HG02870 (cell line): ENCODE results near the gene CIPC.

Experiments used
- ATAC-seq: cut with Tn5 transposase; IDR thresholded peaks from one replicate; pipeline ENCODE4 v1.9.1; 2021; ENCODE audit warnings: mild to moderate bottlenecking, moderate library complexity; ENCODE audit not compliant: unreplicated experiment

The CIPC gene

DNA sequence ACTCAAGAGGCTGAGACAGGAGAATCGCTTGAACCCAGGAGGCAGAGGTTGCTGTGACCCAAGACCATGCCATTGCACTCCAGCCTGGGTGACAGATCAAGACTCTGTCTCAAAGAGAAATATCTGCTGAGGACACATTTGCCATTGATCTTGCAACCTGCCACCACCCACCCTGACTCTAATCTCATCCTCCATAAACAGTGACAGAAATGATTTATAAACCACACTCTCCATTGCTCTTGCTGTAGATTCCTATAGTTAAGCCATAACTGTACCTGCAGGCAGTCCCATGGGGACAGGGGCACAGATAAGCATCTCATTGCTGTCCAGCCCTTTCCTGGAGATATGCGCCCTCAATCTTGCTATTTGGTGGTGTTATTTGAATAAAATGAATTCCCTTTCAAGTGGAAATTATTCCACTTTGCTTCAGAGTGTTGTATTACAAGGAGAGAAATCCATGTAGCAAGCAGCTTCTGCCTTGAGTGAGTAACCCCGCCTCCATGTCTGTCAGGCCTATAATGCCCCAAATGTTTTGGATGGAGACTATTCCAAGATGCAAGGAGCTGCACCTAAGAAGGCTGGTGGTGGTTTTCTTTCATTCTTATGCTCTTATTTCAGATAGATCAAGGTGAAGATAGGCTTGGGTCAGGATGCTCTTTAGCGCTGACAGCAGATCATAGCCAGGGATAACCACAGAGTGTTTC lies 46.5 kb downstream of the CIPC start:
- no peak for ATAC-seq

DNA sequence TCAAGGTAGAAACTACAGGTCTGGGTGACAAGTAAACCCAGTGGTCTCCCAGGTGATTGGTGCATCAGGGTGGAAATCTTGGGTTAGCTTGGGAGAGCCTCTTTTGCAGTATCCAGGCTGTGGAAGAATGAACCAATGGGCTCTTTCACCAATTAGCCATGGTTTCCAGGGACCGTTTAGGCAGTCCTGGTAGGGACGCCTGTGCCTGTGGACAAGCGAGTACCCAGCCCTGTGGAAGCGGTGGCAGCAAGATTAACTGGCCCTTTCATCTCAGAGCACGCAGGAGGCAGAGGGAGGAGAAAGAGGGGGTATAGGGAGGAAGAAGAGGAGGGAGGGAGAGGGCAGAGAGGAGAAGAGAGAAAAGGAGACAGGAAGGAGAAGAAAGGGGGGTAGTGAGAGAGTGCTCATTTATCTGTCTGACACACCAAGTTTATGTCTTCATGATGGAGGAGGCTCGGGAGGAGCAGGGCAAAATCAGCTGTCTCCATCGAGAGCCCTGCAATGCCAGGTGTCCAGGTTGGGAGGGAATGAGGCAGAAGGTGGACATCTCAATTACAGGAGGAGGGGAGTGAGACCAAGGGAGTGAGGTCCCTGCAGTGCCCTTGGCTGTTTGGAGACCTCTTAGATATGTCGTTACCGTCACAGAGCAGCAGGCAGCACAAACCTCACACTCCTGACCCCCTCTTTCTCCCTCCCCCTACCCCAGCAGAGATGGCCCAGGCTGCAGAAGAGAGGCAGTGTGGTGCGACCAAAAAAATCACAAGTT lies 48.1 kb downstream of the CIPC start:
- ATAC-seq = no peak

DNA sequence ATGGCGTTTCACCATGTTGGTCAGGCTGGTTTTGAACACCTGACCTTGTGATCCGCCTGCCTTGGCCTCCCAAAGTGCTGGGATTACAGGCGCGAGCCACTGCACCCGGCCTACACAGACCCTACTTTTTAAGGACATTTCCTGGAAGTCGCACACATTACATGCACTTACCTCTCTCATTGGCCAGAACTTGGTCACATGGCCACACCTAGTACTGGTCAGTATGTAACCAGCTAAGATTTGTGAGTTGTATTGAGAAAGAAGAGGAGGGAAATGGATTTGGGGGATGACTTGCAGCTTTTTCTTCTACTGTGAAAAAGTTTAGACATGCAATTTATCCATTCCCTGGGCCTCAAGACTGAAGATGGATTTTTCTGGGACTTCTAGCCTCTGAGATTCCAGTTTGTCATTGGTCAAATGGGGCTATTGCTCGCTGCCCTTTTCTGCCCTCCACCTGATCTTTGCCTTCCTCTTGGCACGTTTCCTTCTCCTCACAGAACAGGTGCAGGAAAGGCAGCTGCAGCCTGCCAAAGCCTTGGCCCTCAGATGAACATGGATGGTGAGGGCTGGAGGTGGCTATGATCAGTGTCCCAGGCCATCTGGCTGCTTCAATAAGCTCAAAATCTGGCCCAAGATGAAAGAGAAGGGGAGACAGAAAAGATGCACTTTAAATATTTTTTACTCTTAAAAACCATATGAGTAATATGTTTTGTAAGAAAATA lies 50.6 kb downstream of the CIPC start:
- ATAC-seq = no peak

DNA sequence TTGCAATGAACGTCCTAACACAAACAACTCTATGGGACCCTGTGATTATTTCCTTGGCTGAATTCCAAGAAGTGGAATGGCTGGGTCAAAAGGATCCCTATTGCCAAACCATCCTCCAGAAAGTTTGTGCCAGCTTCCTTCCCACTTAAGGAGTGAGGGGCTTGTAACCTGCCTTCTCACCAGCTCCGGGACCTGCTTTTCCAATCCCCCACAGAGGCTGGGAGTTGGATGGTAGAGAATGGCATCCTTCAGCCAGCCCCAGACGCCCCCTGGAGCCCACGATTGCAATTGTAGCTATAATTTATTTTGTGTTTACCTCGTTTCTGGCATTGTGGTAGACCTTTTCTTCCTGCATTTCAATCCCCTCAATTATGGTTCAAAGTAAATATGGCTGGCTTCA lies 53.2 kb downstream of the CIPC start:
- ATAC-seq = no peak

DNA sequence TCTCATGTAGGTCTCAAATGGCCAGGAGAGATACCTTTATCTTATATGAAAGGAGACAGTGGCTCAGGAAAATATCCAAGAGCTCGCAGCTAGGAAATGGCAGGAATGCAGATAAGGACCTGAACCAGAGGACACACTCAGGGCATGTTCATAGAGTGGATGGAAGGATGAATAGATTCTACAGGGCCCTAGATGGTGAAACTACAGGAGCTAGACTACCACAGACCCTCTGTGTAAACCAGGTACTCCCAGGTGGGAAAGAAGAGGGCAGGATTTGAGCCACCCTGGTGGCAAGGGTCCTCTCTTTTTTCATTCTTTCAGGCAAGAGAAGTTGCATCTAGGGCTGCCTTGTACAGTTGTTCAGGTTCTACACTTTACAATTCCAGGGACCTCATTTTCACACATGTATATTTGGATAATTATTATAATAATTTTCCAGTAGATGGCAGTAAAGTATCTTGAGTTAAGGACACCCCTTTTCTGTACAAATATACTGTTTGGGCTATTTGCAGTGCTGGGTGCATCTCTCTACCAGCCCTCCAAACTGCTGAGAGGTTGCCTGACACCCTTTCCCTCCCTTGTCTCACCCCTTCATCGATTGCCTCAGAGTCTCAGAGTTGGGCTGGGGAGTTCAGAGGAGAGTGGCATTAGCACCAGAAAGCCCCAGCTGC lies 54.0 kb downstream of the CIPC start:
- ATAC-seq = no peak

DNA sequence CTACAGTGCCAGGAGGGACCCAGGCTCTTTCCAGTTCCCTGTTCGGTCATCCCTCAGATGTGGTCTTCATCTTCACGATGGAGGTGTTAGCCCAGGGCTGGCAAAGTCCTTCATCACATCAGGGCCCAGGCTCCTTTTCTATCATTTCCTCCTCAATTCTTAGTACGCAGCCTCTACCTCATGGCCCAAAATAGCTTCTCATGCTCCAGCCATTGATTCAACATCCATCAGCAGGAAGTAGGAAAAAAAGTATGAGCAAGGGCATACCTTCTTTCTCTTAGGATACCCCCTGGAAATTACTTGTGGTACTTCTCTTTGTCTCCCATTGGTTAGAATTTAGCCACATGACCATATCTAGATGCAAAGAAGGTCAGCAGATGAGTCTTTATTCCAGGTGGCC lies 55.7 kb downstream of the CIPC start:
- ATAC-seq = no peak

DNA sequence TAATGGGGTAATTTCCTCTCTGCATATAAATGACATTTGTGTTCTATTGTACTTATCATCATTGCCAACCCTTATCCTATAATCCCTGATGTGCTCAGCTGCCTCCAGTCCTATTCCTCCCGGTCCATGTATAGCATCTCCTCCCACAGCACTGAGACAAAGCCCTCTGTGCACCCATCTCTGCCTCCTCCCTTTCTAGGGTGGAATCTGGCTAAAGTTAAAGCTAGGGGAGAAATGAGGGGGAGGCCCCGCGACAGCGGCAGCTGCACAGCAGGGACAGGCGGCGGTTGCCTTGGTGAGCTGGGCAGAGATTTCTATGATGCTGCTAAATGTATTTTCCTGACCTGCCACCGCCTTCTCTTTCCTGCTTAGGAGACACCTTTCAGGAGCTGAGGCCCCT lies 56.4 kb downstream of the CIPC start:
- ATAC-seq = no peak

DNA sequence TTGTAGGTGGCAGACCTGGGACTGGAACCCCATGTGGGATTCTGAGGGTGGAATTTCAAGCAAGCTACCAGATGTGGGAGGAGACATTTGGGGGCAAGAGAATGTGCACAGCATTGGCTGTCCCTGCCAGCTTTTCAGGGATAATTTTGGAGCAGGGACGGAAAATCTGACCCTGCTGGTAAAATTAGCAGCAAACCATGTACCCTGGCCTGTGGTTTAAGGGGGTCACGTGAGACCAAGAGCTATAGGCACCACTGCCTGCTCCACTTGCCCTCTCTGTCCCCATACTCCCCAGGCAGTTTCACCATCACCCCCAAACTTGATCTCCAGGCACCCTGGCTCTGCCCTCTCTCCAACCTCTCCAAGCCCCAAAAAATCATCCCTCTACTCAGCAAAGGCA lies 57.0 kb downstream of the CIPC start:
- ATAC-seq = no peak

DNA sequence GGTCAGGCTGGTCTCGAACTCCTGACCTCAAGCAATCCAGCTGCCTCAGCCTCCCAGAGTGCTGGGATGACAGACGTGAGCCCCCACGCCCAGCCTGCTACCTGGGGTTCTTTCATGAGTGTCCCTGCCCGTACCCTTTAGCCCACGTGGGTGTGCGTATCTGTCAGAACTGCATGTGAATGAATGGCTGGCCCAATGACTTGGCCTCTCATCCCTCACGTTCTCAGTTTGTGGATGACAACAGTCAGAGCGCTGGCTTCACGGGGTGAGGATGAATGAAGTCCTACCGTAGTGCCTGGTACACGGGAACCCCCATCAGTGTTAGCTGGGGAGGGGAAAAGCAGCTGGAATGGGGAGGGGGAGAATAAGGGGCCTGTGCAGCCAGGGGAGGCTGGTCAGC lies 59.7 kb downstream of the CIPC start:
- ATAC-seq = no peak

DNA sequence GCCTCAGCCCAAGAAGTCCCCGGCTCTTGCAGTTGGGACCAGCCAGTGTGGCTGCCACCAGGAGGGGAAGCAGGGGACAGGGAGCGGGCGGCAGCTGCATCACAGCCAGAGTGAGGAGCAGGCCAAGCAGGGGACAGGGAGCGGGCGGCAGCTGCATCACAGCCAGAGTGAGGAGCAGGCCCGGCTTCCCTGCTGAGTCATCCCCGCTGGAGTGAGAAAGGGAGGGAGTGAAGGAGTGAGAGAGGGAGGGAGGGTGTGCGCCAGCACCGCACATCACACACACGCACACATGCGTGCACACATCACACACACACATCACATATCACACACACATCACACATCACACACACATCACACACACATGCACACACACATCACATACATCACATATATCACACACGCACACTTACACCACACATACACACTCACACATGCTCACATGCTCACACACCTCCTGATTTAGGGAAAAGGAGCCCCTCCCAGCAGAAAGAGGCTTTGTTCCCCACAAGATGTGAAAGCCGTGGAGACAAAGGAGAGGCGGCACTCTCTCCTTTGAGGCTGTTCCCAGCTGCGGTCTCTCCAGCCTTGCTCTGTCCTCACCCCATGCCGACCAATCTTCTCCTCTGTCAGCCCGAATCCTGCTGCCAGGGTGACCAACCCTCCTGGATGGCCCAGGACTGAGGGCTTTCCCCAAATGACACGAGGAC lies 60.3 kb downstream of the CIPC start:
- ATAC-seq = no peak

DNA sequence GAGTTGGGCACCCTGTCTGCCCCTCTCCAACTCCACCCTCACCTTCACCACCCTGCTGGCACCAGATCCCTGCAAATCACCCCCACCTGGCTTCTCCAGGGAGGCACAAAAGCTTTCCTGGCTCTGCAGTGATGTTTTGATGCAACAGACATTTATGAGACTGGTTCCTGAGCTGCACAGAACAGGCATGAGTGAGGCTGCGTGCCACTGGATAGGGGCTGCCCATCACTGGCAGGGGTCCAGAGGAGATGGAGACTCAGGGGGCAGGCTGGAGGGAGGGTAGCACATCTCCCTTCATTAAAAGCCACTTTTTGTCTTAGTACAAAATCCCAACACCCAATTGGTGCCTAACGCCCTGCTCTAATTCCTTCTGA lies 60.8 kb downstream of the CIPC start:
- no peak for ATAC-seq

DNA sequence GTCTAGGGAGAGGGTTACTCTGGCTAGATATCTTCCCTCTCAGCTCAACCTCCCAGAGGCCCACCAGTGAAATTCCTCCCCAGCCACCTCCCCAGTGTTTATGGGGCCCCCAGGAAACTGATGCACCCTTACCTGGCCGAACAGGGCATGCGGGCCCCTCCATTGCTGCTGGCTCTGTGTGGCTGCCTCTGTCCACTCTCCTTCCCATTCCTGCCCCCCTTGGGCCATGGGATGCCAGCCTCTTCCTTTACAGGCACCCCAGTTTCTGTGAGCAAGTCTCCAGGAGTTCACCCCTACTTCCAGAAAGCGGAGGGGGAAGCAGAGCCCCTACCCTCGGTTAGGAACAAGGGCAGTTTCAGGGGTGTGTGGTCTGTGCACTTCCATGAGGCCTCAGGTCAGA lies 63.0 kb downstream of the CIPC start:
- ATAC-seq = no peak
